ENCODE results near the gene NDUFA8.

- TF ChIP-seq CTCF (conservative IDR thresholded peaks at IDR 0.05; ENCODE audit: low read depth, low read length), result no peak
- no peak for TF ChIP-seq BHLHE40 (IDR thresholded peaks at IDR 0.05; ENCODE audit: low read depth, low read length)
- no peak for TF ChIP-seq CEBPB (IDR thresholded peaks at IDR 0.05; ENCODE audit: low read depth, low read length)
- TF ChIP-seq RFX5 (IDR thresholded peaks at IDR 0.05; ENCODE audit: low read depth, low read length), result no peak
- no peak for TF ChIP-seq FOS (IDR thresholded peaks at IDR 0.05; ENCODE audit: low read depth, low read length)
- TF ChIP-seq POLR2A (IDR thresholded peaks at IDR 0.05; ENCODE audit: low read depth, low read length), result no peak
- no peak for TF ChIP-seq RAD21 (IDR thresholded peaks at IDR 0.05; ENCODE audit: low read length)
- no peak for TF ChIP-seq ELK1 (IDR thresholded peaks at IDR 0.05; ENCODE audit: borderline replicate concordance, low read depth, low read length)
- no peak for TF ChIP-seq MAZ (IDR thresholded peaks at IDR 0.05; ENCODE audit: borderline replicate concordance, low read depth, low read length)
- TF ChIP-seq CHD1 (IDR thresholded peaks at IDR 0.05; ENCODE audit: low read depth, low read length), result no peak
Observed at GRCh38 chr9:122122468-122122867, 37.1 kb downstream of the NDUFA8 start.

All from IMR-90 (cell line).